Prostate gland (tissue), 2 donors: ENCODE results near the gene UBE2H.

Experiments used
- CTCF ChIP-seq, 4 experiments: fragments of 200-600 bp in 2 of 4; fragments of 450-650 bp in 2 of 4; sonication (generic) in 2 of 4; IDR thresholded peaks; 1 replicate in 3 of 4; 2 replicates in 1 of 4; pipeline ENCODE4 v1.5.1; 2016 to 2019; ENCODE audit warnings: antibody characterized with exemption in 4 of 4, mild to moderate bottlenecking in 2 of 4, moderate library complexity in 2 of 4
- POLR2A ChIP-seq: fragments of 450-650 bp; IDR thresholded peaks from one replicate; pipeline ENCODE4 v1.6.1; 2016; ENCODE audit warnings: antibody characterized with exemption, mild to moderate bottlenecking
- POLR2AphosphoS5 ChIP-seq: sonication (generic); formaldehyde crosslinking; IDR thresholded peaks from one replicate; pipeline ENCODE4 v1.6.1; 2017; ENCODE audit warnings: antibody characterized with exemption

- TF ChIP-seq POLR2AphosphoS5, result no peak
- no peak for TF ChIP-seq CTCF (IDR thresholded peaks at IDR 0.05)
- no peak for TF ChIP-seq POLR2A
These were observed 56.0 kb downstream of the UBE2H start for GRCh38 chr7:129896568-129897382.
